DMS153 (cell line): ENCODE results near the gene SRPK2.
"Not testable (repeated sequence)": the region's sequence is repeated elsewhere in the genome, so short reads cannot be mapped to it uniquely, and the experiment has no call there.

Source experiments
- DNase-seq: peaks from one replicate; lab custom pipeline; 2025; lab: John Stamatoyannopoulos, UW

SRPK2 gene

DNA sequence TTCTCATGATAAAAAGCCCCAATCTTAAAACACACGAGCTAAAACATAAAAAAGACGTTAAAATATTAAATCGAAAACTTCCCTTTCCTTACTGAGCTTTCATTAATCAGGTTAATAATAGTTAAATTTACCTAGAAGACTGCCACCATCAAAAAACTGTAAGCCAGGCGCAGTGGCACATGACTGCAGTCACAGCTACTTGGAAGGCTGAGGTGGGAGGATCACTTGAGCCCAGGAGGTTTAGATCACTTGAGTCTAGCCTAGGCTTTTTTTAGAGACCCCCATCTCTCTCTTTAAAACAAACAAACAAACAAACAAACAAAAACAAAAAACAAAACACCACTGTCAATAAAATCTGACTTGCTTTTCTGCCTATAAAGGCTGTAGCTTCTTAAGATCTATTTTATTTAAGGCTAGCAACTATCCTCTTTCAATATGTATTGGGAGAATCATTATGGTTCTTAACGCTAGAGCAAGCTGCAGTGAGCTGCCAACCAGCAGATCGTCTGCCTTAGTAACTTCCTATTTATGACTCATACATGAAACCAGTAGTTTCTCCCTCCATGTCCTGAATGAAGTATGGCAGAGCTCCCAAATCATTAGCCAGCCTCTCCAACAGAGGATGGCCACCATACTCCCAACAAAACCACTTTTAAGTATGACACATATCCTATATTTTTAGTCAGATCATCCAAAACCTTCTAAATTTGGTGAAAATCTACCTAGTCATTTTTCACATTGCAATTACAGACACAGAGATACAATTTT is 163.7 kb downstream of the SRPK2 start:
- peak; percentile 9 for DNase-seq

DNA sequence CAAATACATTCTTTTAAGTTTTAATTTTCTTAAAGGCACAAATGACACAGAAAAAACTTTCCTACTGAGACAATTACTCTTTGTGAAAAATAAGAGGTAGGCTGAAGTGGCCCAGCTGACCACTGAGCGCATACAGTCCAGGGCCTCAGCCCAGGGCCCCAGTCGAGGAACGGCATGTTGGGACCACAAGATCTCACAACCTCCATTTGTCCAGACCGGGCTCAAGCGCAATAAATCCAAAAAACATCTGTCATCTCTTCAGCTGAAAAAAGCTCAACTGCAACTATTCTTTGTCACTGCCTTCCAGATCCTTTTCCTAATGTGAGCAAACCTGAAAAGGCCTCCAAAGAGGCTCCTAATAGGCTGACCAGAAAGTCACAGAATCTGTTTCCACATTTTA is 165.8 kb downstream of the SRPK2 start:
- no peak for DNase-seq

DNA sequence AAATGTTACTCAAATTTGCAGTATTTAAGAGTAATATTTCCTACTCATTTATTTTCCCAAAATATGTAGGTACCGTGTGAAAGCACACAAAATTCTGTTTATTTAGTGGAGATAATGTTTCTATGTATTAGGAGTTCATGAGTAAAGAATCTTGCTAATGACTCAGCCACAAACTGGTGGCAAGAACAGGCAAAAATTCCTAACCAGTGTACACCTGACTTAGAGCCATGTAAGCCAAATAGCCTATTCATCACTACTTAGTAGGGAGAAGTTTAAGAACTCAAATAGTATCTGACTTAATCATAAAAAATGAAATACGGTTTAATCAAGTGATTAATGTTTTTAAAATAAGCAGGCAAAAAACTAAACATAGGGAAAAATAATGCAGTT is 169.0 kb downstream of the SRPK2 start:
- DNase-seq = no peak

DNA sequence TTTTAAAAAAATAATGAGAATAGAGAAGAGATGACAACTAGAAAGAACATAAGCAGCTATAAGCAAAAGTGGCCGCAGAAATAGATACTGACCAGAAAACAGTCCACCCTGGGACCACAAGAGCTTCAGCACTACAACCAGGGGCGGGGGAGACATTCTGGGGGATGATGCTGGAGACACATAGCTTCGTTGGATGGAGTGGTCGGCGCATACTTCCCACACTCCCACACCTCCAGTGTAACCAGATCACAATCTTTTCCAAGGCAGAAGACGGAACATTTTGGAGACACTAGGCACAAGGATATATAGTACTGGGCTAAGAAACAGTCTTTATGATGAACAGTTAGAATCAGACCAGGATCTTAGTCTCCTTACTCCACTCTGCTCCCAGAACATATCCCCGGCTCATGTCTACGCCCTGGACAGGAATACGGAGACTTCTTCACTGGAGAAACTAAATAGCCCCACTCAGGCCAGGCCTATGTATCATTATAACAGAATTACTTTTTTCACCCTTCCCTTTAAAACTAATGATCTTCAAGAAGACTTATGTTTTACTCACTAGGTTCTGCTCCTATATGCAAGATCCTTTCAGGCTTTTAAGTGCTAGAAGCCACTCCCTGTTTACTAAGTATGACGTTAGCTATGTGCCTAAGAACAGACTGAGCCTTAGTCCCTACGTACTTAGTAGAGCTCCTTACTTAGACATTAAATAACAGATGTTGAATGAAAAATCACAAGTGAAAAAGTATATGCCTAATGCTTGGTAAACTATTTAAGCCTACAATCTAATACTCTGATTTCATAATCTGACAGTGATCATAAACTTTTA is 169.6 kb downstream of the SRPK2 start:
- no peak for DNase-seq

DNA sequence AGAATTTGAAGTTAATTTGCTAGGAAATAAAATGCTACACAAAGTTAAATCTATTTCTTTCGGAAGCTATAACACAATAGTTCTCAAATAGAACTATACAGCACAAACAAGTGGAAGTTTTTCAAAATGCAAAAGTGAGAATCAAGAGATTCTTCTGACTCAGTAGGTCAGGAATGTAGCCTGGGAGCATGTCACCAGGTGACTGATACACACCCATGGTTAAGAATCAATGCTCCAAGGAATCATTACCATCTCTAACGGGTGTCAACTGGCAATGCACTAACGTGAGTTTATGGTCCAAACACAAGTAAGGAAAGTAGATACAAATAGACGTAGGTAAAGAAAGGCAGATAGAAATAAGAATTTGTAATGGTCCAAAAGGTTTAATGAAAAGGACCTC is 170.5 kb downstream of the SRPK2 start:
- DNase-seq = no peak

DNA sequence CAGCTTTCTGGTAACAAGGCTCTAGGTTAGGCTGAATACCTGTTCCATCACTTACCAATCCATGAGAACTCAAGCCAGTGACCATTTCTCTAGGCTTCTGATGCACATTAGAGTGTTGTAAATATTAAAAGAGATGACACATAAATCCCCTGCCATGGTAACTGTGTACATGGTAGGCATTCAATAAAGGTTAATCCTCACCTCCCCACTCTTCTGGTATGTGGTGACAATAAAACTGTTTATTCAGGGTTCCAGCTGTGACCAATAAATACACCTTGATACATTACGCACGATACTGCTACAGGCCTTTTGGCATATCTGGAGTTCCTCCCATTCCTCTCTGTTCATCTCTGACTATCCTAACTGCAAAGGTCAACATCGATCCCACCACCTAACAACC is 171.9 kb downstream of the SRPK2 start:
- peak; percentile 5 for DNase-seq

DNA sequence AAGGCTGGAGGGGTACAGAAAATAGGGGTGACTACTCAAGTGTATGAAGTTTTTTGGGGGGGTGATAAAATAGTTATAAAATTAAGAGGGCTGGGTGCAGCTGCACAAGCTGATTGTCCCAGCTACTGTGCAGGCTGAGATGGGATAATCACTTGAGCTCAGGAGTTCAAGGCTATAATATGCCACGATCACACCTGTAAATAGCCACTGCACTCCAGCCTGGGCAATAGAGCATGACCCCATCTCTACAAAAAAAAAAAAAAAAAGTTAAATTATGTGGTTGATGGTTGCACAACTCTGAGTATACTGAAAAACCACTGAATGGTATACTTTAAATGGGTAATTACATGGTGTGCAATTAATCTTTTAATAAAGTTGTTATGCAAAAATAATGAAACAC is 172.9 kb downstream of the SRPK2 start:
- DNase-seq = no peak

DNA sequence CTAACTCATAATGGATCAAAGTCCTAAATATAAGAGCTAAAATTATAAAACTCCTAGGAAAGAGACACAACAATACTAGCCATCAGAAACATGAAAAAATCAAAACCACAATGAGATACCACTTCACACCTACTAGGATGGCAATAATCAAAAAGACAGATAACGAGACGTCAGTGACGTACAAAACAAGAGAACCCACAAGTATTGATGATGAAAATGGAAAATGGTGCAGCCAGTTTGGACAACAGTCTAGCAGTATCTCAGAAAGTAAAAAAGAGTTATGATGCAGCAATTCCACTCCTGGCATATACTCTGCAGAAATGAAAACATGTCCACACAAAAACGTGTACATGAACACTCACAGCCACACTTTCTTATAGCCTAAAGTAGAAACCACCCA is 173.5 kb downstream of the SRPK2 start:
- DNase-seq = no peak

DNA sequence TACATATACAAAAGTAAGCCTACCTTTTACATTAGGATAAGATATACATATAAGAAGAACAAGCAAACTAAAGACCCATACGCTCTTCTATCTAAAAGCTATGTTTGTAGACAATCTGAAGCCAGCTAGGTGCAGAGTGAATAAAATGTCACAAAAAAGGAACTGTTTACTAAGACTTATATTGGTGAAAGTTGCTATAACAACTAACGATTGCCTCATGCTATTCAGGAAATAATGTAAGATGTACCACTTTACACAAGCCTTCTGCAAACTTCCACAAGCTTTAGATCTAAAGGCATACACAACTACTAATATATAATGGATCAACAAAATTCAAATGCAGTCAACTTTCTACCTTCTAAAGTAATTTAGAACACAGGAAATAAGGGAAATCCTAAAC is 175.1 kb downstream of the SRPK2 start:
- no peak for DNase-seq

DNA sequence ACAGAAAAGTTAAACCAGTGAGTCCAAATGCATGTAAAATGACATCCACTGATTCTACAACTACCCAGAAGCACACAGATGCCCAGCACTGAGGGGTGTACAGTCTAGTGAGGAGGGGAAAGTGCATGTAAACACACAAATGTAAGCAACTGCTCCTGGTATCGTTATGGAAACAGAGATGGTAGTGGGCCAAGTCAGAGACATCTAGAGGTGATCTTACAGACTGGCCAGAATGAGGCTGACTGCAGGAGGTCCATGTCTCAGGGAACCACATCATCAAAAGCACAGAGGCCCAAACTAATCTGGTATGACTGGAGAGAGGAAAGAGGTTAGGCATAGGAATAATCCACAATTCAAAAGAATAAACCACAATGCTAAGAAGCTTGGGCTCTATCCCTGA is 176.5 kb downstream of the SRPK2 start:
- DNase-seq = no peak

DNA sequence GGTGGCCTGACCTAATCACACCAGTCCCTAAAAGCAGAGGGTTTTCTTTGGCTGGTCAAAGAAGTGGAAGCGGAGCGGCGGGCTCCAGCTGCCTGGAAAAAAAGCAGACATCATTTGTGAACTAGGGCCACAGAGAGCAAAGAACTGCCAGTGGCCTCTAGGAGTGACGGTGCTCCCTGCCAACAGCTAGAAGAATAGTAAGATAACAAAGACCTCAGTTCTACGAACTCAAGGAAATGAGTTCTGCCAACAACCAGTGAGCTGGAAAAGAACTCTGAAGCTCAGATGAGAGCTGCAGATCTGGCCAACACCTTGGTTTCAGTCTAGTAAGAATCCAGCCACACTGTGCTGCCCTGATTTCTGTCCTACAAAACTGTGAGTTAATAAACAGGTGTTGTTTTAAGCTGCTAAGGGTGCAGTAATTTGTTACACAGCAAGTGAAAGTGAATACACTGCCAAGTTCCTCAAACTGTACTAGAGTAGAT is 178.0 kb downstream of the SRPK2 start:
- no peak for DNase-seq

DNA sequence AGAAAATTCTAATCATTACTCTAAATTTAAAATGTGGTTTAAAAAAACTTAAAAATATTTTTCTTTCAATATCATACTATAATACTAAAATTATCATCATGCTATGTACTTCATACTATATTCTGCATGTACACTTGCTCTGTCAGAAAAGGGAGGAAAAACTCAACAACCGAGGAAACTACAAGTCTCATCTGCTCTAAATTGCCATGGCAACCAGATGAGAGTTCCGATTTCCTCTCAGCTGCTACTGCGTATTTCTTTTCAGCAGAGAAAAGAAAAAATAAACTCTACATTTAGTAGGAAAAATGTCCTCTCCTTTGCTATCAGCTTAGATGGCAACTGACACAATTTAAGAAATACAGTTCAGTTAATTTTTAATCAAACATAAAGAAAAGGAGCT is 178.9 kb downstream of the SRPK2 start:
- DNase-seq = no peak

DNA sequence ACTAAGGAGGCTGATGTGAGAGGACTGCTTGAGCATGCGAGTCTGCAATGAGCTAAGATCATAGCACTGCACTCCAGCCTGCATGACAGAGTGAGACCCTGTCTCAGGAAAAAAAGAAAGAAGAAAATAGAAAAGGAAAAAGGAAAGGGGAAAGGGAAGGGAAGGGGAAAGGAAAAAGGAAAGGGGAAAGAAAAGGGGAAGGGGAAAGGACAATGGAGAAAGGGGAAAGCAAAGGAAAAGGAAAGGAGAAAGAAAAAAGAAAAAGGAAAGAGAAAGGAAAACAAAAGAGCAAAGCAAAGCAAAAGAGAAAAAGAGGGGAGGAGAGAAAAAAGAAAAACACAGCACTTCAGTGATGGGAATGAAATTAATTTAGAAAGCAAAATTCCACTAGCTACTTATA is 179.3 kb downstream of the SRPK2 start:
- DNase-seq = no peak

DNA sequence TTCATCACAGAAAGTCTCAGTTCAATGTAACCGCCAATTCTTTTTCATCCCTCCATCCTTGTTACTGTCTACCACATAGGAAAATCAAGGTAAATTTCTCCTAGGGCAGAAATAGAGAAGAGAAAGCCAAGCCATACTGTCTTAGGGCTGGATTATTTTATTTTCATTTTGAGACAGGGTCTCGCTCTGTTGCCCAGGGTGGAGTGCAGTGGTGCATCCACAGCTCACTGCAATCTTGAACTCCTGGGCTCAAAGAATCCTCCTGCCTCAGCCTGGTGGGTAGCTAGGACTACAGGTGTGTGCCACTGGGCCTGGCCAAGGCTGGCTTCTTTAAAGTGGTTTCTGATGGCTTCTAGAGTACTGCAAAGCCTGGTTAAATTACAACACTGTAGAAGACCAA is 181.7 kb downstream of the SRPK2 start:
- DNase-seq = no peak

DNA sequence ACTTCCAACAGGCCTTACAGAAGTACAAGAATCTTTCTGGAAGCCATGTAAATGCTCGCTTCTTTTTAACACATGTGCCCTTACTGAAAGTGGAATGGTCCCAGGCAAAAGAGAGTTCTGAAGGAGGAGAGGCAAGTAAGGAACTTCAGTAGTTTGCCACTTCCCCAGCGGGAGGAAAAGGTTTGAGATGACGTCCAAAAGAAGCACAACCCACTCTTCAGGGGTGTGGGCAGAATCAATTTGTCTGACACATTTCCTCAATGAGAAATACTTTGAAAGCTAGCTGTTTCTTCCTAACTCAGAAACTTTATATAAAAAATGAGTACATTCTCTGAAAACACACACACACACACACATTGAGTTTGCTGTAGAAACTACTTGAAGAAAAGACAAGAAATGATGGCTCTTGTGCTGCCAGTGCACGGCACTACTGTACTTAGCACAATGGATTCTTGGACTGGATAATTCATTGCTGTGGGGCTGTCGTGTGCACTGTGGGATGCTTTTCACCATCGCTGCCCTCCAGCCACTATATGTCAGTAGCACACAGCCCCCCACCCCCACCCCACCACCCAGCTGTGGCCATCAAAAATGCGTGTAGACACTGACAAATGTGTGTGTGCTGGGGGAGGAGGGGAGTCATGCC is 183.0 kb downstream of the SRPK2 start:
- DNase-seq = no peak

DNA sequence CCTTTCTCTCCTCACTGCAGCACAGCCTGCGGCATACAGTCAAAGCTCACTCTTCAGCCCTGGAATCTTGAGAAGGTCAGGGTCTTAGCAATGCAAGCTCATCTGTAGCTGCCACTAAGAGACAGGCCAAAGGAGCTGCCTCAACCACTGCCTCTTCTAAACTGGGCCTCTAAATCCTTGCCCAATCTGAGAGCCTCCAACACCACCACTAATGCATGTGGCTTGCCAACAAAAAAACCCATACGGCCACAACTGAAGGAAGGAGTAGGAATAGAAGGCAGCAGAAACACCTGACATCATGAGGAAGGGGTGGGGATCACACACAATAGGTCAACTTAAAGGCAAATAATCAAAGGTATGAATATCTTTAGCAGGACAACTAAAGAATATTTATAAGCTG is 183.8 kb downstream of the SRPK2 start:
- no peak for DNase-seq

DNA sequence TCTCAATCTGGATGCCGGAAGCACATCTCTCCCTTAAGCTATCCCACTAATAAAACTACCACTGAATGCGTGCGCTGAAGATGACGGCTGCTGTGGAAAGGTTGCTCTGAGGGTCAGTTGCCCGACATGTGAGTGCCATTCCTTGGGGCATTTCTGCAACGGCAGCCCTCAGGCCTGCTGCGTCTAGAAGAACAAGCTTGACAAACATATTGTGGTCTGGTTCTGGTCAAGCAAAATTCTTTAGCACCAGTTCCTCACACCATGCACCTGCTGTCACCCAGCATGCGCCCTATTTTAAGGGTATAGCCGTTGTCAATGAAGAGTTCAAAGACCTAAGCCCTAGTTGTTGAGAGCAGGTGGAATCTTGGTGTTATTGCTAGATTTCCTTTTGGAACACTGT is 184.2 kb downstream of the SRPK2 start:
- no peak for DNase-seq

DNA sequence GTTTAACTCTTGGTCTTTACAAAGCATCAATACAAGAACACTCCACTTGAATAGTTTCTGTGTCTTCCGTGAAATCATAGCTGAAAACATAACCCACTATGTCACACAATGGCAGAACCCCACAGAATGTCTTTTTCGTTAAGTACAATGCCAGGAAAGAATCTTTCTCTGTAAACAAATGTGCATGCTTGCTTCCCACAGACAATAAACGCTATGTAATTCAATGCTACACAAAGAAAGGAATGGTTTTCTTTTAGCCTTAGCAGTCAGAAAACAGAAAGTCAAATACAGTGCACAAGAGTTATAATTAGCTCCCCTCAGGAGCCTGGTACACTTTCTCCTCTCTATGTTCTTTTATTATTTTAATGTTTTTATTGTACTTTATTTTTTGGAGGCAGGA is 186.1 kb downstream of the SRPK2 start:
- DNase-seq = peak; percentile 63

DNA sequence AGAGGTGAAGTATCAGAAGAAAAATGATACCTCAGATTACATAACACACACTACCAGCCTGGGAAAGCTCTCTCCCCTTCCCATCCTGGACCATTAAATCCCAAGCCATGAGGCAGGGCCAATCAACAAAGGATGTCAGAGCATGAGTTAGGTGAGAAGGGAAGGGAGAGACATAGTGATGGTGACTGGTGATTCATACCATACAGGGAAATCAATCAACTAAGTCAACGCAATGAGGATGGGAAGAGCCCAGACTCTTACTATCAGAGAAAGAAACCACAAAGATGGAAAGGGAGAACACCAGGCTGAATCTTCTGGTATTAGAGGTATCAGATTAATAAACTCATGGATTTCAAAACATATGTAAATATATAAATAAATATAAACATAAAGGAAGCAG is 189.3 kb downstream of the SRPK2 start:
- DNase-seq = no peak

DNA sequence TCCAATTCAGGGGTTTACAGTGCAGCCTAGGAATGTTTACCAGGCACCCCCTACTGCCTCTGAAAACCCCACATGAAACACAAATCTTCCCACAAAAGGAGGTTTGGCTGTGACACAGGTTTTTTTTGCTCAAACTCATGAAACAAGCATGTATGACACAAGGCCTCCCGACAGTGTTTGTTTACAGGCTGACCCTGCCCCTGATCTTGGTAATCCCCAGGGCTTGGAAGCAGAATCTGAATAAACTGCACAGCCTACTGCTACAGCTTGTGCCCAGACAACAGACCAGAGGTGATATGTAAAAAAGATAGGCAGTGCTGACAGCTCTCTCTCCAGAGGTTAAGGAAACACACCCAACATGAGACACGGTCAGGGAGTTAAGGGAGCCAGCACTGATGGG is 190.5 kb downstream of the SRPK2 start:
- no peak for DNase-seq

DNA sequence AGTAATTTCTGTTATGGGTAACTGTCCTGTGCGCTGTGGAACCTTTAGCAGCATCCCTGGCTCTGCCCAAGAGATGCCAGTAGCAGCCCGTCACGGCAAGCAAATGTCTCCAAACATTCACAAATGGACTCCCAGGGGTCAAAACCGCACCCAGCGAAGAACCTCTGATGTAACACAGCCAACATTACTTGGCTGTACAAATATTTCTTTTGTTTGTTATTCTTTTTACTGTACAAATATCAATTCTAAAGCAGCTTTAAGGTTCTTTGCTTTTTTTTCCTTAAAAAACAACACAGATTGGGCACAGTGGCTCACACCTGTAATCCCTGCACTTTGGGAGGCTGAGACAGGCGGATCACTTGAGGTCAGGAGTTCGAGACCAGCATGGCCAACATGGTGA is 192.2 kb downstream of the SRPK2 start:
- DNase-seq = no peak

DNA sequence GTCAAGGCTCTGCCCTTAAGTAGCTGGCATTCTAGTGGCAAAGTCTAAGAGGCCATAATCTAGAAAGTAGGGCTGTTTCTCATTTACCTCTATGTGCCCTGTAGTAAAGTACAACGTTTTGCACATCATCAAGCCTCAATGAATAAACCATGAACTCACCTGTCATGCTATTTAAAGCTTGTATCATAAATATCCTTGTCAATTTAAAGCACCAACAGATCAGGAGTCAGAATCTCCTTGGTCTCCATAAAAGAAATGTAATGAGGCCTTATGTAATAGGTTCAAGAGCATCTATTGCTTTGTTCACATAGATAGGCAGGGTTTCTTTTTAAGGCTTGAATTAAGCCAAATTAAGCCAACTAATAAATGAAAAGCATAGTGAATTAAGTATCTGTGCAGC is 192.8 kb downstream of the SRPK2 start:
- no peak for DNase-seq

DNA sequence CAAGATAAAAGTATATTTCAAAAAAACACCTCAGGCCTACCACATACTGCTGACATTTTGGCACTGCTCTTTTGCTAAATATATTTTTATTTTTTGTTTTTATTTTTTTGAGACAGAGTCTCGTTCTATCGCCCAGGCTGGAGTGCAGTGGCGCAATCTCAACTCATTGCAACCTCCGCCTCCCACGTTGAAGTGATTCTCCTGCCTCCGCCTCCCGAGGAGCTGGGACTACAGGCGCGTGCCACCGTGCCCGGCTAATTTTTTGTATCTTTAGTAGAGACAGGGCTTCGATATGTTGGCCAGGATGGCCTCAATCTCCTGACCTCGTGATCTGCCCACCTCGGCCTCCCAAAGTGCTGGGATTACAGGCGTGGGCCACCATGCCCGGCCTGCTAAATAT is 193.8 kb downstream of the SRPK2 start:
- not testable (repeated sequence) for DNase-seq
